ENCODE data around the gene SECTM1.
A peak's percentile ranks its signal among the peaks of the same experiment; 100 is the strongest.
"Not testable (repeated sequence)": the region's sequence is repeated elsewhere in the genome, so short reads cannot be mapped to it uniquely, and the experiment has no call there.

Gene SECTM1

DNA sequence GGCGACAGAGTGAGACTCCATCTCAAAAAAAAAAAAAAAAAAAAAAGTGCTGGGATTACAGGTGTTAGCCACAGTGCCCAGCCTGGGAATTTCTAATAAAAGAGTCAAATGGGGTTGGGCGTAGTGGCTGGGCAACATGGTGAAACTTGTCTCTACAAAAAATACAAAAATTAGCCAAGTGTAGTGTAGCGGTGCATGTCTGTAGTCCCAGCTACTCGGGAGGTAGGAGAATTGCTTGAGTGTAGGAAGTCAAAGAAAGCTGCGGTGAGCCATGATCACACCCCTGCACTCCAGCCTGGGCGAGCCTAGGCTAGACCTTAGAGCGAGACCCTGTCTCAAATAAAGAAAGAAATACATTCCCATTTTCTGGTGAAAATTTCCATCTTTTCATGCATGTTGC is 35.6 kb upstream of the SECTM1 start:
- no peak for DNase-seq (ENCODE audit: low read depth in 2 of 2)

DNA sequence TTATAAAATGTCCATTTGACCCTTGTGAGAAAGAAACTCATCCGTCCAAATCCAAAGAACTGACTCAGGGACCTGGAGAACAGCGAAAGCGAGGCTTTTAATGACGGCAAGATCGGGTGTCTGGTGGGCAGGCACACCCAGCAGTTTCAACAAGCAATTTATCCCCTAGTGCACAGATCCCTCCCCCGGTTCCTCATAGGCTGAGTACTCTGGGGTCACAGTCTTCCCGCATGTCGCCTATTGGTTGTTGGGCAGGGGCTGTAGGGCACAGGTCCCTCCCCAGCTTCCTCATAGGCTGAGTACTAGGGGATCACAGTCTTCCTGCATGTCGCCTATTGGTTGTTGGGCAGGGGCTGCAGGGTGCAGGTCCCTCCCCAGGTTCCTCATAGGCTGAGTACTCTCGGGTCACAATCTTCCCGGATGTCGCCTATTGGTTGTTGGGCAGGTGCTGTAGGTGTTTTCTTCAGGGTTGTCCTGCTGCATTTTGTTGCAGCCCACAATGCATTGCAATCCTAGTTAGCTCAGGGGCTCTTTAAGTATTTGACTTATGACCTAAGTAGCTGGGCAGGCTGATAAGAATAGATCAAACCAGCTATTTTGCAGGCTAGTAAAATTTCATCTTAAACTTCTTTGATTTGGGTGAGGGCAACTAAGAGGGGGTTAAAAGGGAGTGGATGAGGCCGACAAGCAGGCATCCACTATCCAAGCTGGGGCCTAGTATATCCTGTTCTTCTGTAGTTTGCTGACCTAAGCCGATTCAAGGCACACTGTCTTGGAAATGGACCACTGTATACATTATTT is 34.4 kb upstream of the SECTM1 start:
- DNase-seq (ENCODE audit: low read depth in 2 of 2), result no peak

DNA sequence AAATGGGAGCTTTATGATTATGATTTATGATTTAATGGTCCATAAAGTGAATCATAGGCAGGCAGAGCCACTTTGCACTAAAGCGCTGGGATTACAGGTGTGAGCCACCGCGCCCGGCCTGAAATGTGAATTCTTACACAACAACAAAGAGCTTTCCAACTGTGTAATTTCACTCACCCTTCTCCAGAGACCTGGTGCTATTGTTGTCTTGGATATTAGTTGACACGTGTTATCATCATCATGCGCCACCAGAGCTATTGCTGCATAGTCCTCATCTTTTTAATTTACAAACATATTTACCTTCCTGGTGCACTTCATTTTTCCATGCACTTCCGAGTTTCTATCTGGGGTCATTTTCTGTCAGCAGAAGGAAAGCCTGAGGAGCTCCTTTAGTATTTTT is 33.2 kb upstream of the SECTM1 start:
- no peak for DNase-seq (ENCODE audit: low read depth in 2 of 2)

DNA sequence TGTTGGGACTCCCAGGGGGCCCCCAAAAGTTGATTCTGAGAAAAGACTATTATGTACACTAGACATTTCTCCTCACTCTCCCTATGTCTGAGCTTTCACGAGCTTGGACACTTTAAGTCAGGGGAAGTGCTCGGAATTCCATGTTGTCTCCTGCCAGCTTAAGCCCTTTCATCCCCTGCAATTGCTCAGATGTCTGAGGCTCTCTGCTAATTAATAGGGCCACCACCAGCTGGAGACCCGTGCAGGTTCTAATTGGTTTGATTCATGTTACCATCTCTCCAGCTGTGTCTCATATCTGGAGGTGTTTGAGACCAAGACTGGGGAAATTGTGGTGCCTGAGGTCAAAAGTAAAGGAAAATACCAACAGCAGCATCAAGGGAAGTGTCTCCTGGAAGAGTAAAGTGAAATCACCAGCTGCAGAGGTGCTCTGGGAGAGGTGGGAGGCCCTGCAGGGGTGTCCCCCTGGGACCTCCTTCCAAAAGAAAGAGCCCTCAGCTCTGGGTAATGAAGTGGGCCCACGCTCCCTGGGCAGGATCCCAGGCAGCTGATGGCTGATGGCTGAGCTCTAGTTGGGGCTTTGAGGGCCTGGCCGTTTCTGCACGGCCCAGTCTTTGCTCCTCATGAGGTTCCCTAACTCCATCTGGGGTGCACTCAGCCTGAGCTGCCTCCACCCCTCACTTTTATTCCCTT is 32.2 kb upstream of the SECTM1 start:
- DNase-seq (ENCODE audit: low read depth in 2 of 2), result no peak

DNA sequence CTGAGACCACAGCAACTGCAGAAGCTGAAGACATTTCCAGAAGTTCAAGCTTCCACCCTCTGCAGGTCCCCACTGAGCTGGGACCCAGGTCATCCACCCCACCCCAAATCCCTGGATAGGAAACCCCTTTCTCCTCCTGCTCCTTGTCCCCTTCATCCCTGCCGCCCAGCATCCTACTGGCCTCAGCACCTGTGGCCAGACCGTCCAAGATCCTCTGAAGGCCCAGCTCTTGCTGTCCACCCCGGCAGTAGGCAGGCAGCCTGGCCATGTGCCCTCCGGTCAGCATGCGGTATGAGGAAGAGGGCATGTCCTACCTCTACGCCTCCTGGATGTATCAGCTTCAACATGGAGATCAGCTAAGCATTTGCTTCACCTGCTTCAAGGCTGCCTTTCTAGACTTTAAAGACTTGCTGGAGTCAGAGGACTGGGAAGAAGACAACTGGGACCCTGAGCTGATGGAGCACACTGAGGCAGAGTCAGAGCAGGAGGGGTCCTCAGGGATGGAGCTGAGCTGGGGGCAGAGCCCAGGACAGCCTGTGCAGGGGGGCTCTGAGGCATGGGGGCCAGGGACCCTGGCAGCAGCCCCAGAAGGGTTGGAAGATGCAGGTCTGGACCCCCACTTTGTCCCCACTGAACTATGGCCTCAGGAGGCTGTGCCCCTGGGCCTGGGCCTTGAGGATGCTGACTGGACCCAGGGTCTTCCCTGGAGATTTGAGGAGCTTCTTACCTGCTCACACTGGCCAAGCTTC is 28.5 kb upstream of the SECTM1 start:
- DNase-seq (ENCODE audit: low read depth in 2 of 2), result no peak

DNA sequence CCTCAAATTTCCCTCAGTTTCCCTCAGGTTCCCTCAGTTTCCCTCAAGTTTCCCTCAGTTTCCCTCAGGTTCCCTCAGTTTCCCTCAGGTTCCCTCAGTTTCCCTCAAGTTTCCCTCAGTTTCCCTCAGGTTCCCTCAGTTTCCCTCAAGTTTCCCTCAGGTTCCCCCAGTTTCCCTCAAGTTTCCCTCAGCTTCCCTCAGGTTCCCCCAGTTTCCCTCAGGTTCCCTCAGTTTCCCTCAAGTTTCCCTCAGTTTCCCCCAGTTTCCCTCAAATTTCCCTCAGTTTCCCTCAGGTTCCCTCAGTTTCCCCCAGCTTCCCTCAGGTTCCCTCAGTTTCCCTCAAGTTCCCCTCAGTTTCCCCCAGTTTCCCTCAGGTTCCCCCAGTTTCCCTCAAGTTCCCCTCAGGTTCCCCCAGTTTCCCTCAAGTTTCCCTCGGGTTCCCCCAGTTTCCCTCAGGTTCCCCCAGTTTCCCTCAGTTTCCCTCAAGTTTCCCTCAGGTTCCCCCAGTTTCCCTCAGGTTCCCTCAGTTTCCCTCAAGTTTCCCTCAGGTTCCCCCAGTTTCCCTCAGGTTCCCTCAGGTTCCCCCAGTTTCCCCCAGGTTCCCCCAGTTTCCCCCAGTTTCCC is 26.0 kb upstream of the SECTM1 start:
- DNase-seq (ENCODE audit: low read depth in 2 of 2), result not testable (repeated sequence)

DNA sequence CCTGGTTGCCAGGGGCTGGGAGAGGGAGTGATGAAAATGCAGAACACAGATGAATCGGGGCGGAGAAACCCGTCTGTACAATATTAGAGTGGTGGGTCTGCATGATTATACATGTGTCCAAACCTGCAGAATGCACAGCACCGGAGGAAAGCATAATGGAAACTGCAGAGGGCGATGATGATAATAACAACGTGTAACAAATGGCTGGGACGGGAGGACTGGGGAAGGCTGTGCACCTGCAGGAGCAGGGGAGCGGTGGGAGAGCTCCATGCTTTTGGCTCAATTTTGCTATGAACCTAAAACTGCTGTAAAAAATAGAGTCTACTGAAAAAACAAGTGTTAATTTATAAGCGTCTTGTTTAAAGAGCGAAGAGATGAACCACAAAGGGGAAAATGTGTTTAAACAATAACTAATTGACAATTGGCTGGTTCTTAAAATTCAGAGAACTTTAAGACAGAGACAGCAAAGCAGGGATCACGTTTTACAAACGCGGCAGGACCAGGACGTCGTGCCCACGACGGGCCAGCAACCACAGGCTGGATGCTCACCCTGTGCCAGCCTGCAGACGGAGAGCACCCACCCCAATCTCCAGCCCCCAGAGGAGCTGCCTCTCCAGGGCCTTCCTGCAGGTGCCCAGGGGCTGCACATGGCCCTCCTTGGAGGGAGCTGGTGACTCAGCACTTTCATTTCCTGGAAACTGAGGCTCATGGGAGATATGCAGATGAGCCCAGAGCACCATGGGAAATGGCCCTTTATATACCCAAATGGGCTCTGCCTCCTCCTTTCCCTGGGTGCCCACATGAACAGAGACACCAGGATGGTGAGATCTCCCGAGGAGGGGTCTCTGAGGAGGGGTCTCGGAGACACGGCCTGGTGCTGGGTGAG is 25.1 kb upstream of the SECTM1 start, which contains the start of gene TEX19:
Gene TEX19 (plus strand): TSS at position 783 of the 886 bp plus-strand sequence. CDS start 2,904 bp downstream, outside the sequence.
- DNase-seq (ENCODE audit: low read depth in 2 of 2), result no peak

DNA sequence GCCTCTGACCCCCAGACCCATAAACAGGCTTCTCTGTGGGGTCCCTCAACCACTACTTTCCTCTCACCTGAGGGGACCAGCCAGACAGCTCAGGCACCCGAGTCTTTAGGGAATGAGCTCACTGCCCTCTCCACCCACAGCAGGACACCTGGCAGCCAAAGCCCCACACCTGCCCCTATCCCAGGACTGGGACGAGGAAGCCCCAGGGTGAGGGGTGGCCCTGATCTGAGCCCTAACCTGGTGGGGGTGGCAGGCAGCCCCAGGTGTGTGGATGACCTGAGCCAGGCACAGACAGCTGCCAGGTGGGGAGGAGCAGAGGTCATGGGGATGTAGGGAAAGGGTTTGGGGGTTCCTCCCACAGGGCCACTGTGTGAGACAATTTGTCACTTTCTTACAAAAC is 23.8 kb upstream of the SECTM1 start:
- no peak for DNase-seq (ENCODE audit: low read depth in 2 of 2)

DNA sequence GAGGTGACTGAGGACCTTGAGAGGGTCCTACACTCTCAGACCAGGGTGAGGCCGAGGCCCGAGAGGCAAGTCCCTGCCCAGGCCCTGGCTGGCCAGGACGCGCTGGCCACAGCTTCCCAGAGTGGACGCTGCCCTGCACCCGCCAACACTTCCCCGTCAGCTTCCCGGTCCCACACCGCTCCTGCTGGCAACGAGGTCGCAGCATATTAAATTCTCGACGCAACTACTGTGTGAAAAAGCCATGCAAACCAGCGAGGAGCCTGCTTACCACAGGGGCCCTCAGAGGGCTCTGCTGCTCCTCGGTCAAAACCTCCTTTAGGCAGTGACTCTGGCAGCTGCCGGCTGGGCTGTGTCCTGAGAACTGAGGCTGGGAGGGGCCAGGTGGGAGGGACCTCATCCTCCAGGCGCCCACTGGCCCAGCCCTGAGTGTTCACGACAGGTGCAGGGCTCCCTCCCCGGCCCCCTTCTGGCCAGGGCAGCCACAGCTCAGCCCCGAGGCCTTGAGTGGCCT is 23.3 kb upstream of the SECTM1 start:
- DNase-seq (ENCODE audit: low read depth in 2 of 2), result no peak

DNA sequence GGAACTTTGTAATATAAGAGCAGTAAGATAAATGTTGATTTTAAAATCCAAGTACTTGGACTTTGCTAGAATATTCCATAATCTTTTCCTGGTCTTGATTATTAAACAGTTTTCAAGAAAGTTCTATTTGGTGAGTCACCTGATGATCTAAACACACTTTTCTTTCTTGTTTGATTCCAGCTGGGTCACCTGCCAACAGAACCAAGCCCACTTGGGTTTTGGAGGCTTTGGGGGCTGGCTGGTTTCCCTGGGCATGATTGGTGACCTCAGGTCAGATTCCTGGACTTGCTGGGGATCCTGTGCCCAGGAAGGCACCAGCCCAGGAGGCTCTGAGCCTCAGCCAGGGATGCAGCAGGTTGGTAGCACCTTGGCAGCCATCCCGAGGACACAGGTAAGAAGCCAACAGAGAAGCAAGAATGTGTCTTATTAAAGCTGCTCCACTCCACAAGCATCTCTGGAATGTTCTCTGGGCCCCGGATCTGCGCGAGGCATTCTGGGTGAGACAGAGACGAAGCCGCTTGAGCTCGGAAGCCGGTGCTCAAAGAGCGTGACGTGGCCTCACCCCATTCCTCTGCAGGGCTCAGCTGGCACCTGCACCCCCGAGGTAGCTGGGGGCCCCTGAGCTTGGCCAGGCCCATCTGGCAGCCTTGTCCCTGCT is 22.3 kb upstream of the SECTM1 start:
- no peak for DNase-seq (ENCODE audit: low read depth in 2 of 2)

DNA sequence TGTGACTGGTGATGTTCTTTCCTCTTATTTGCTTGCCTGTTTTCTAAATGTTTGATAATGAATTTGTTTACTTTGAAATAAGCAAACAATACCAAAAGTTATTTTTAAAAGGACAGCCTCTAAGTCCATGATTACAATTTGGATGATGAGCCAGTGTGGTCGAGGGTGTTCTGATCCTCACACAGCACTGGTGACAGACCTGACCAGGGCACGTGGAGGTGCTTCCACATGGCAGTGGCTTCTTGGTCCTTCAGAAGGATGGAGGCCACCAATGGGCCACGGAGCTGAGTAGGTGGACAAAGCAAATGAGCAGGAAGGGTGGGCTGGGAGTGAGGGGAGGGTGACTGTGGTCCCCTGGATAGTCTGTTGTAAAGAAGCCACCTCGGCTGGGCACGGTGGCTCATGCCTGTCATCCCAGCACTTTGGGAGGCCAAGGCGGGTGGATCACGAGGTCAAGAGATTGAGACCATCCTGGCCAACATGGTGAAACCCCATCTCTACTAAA is 21.3 kb upstream of the SECTM1 start:
- DNase-seq (ENCODE audit: low read depth in 2 of 2), result no peak

DNA sequence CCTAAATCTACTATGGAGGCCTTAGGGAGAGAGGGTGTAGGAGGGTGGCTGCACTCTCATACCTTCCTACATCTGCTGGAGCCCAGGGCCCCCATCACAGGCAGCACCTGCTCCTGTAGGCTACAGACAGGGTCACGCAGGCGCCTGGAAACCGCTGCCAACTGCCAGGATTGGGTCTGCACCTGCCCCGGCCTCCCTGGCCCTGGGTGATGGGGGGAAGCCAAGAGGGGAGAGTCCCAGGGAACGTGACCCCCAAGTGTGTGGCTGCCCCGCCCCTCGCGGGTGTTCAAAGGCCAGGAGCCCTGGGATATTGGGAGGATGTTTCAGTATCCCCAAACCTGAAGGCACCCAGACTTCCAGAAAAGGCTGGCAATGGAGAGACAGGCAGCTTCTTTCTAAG is 19.9 kb upstream of the SECTM1 start:
- no peak for DNase-seq (ENCODE audit: low read depth in 2 of 2)

DNA sequence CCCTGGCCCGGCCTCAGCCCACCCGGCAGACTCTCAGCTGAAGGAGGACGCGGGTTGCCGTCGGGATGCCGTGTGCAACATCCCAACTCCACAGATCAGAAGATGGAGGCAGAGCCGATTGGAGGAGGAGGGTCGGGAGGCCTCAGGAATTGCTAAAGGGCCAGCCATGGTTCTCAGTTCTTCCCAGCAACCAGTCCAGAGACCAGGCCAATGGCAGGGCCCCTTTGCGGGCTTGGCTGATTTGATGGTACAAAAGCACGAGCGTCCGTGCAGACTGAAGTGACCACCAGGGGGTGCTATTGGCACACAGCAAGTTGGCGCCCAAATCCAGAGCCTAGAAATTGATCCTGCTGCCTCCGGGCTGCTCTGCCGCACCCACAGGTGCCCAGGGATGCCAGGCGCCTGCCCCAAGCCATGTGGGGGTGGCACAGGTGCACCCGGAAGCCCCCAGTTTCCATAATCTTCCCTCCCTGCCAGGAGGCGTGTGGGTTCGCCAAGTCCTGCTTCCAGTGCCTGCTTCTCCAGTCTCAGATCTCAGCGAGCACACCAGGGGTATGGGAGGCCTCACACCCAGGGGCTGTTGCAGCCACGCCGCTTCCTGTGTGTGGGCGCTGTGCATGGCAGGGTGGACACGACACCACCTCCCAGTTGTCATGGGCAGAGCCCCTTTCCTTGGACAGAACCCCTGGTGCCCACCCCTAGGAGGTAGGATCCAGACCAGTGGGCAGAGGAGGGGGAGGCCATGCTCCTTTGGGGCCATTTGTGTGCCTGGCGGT is 18.3 kb upstream of the SECTM1 start:
- DNase-seq (ENCODE audit: low read depth in 2 of 2), result peak; percentile 59 to 63

DNA sequence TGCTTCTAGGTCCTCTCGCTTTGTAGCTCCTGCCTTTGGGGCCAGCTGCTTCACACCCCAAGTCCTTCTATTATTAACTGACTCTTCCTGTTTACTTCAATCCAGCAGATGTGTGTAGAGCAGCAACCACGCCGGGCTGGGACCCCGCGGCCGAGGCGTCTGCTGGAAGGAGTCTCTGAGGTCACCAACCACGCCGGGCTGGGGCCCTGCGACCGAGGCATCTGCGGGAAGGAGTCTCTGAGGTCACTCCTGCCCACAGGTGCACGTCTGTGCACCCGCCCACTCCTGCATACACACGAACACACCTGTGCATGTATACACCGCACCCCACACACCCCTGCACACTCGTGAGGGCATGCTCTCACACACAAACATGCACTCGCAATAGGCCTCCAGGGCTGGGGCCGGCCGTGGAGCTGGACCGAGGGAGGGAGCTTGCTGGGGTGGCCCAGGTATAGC is 17.7 kb upstream of the SECTM1 start:
- DNase-seq (ENCODE audit: low read depth in 2 of 2), result no peak

DNA sequence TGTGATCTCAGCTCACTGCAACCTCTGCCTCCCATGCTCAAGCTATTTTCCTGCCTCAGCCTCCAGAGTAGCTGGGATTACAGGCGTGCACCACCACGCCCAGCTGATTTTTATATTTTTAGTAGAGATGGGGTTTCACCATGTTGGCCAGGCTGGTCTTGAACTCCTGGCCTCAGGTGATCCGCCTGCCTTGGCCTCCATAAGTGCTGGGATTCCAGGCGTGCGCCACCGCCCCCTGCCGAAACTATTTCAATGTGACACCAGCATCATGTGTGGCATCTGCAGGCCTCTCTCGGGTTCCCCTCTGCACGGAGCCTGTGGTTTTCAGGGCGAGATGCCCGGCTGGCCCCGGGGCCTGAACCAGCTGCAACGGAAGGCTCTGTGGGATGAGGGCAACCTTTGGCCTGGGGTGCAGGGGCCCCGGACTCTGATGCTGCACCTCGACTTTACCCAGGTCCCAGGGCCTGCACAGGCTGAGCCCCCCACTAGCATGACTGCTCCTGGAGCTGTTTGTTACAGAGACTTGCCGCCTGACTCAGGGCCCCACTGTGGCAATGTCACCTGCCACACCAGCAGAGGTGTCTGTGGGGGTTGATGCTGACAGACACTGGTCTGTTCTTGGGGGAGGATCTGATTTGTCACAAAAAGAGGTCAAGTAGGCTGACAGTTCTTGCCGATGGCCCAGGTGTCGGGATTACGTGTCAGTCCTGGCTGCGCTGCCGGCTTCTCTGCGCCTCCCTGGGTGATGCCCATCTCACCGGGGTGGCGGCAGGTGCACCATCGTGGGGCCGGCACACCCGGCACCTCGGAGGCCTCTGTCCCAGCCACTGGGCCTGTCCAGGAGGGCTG is 16.8 kb upstream of the SECTM1 start:
- DNase-seq (ENCODE audit: low read depth in 2 of 2), result no peak

DNA sequence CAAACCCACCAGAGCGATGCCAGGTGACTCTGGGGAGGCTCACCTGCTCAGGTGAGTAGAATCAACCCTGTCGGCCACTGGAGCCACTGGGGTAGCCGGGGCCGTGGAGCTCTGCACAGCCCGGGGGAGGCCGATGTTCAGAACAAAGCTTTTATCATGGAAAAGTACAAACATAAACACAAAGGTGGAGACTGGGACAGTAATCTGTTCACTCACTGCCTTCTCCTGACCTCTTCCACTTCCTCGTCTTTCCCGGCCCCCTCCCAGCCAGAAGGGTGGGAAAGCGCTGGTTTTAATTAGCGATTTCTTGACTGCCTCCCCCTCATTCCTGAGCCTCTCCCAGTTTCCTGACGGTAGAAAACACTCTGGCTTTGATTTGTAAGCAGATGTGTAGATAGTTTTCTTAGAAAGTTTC is 15.7 kb upstream of the SECTM1 start:
- no peak for DNase-seq (ENCODE audit: low read depth in 2 of 2)

DNA sequence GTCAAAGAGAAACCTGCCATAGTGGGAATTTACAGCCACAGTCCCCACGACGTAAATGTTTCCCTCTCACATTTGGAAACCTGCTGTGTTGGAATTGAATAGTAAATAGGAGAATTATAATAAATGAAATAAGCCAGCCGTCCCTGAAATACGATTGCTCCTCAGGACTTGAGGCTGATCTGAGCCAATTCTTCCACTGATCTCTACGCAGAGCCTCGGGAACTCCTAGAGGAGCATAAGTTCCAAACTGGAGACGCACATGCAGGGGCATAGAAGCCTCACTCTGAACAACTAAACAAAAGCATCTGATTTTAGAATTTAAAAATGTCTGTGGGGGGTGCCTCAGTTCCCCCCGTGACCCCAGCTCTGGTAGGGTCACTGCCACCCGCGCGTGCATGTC is 15.3 kb upstream of the SECTM1 start:
- no peak for DNase-seq (ENCODE audit: low read depth in 2 of 2)

DNA sequence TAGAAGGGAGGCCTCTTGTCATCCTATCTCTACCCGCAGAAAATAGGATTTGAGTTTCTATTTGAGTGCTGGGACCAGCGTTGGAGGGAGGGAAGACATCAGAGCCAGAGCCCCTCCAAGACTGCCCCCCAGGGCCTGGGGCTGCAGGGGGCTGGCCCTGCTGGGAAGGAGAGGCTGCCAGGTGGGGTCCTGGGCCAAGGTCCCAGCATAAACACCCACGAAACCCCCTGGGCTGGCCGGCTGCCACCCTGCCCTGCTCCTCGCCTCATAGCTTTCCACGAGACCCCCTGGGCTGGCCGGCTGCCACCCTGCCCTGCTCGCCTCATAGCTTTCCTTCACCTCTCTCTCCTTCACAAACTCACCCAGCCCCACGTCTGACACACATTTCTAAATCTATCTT is 14.9 kb upstream of the SECTM1 start:
- no peak for DNase-seq (ENCODE audit: low read depth in 2 of 2)

Measured in activated CD8-positive, alpha-beta memory T cell treated with anti-CD3 and anti-CD28 coated beads for 4 hours (primary cell).